OCI-LY7 (cell line): ENCODE results near the gene PPP1R9B.

Experiments used
- EZH2phosphoT487 ChIP-seq: fragments of 200-600 bp; sonication (generic); IDR thresholded peaks from 2 replicates; pipeline ENCODE4 v1.6.1; 2018; ENCODE audit warnings: low read depth, borderline replicate concordance, mild to moderate bottlenecking, mixed run types, antibody characterized with exemption, low read length, moderate library complexity, mixed read lengths
- TF ChIP-seq, protein P1 (sequence below): fragments of 200-600 bp; sonication (generic); conservative IDR thresholded peaks from 2 replicates; pipeline ENCODE4 v1.5.1; 2014; ENCODE audit warnings: mild to moderate bottlenecking, antibody characterized with exemption, low read length, moderate library complexity, mixed read lengths

DNA sequence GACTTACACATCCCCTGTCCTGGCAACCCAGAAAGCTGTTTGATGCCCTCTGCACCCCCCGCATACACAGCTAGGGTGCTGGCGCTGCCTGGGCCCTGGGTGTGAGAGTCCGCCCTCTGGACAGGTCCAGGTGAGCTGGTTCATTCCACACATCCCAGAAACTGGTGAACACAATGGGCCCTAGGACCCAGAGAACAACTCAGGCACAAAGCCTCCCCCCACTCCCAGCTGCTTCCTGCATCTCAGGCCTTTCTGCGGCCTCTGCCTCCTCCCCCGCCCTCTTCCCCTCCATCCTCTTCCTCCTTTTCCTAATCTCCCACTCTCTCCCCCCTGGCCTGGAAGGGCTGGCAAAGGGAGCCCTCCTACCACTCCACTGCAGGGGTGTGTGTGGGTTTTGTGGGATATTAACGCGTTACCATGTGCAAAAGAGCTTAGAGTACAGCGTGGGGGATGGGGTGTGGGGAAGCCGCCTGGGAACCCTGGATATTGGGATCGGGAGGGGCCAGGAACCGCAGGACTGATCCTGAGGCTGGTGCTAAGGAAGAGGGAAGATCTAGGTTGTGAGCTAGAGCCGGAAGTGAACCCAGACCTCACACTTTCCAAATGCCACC, 1.6 kb upstream of the PPP1R9B start:
- TF ChIP-seq, protein P1, sequence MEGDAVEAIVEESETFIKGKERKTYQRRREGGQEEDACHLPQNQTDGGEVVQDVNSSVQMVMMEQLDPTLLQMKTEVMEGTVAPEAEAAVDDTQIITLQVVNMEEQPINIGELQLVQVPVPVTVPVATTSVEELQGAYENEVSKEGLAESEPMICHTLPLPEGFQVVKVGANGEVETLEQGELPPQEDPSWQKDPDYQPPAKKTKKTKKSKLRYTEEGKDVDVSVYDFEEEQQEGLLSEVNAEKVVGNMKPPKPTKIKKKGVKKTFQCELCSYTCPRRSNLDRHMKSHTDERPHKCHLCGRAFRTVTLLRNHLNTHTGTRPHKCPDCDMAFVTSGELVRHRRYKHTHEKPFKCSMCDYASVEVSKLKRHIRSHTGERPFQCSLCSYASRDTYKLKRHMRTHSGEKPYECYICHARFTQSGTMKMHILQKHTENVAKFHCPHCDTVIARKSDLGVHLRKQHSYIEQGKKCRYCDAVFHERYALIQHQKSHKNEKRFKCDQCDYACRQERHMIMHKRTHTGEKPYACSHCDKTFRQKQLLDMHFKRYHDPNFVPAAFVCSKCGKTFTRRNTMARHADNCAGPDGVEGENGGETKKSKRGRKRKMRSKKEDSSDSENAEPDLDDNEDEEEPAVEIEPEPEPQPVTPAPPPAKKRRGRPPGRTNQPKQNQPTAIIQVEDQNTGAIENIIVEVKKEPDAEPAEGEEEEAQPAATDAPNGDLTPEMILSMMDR: no peak
- no peak for TF ChIP-seq EZH2phosphoT487
